Type B pancreatic cell (in vitro differentiated cells): Measurements from ENCODE around the gene TM6SF1. TPM values are rescaled to one million over a fixed set of nuclear protein-coding genes. Genes with fewer than 3 reads are reported as not detected.

Experiments used
- DNase-seq: peaks from one replicate; pipeline ENCODE4 v3.0.0; 2021; ENCODE audit warnings: mixed read lengths; ENCODE audit not compliant: unreplicated experiment; ENCODE audit errors: extremely low spot score
- H3K27ac Mint-ChIP-seq: 2 replicates; pipeline ENCODE4 v1.8.0; 2021; ENCODE audit warnings: mild to moderate bottlenecking, mixed read lengths
- H3K27me3 Mint-ChIP-seq: 2 replicates; pipeline ENCODE4 v1.8.0; 2021; ENCODE audit warnings: mixed read lengths
- H3K36me3 Mint-ChIP-seq: 2 replicates; pipeline ENCODE4 v1.8.0; 2021; ENCODE audit warnings: mixed read lengths
- H3K4me1 Mint-ChIP-seq: one replicate; pipeline ENCODE4 v1.8.0; 2021; ENCODE audit warnings: mixed read lengths; ENCODE audit not compliant: unreplicated experiment
- H3K4me3 Mint-ChIP-seq: 2 replicates; pipeline ENCODE4 v1.8.0; 2021; ENCODE audit warnings: mild to moderate bottlenecking, mixed read lengths
- H3K9me3 Mint-ChIP-seq: 2 replicates; pipeline ENCODE4 v1.8.0; 2021; ENCODE audit warnings: mixed read lengths
- total RNA-seq: library from RNA; stranded (reverse); gene quantifications from 2 replicates; pipeline ENCODE4 v1.2.1, GENCODE V29; 2021; ENCODE audit warnings: low replicate concordance
- TF ChIP-seq, protein P1 (sequence below): fragments of 200-600 bp; sonication (generic); conservative IDR thresholded peaks from 2 replicates; pipeline ENCODE4 v1.5.0; 2021; ENCODE audit warnings: antibody characterized with exemption, mild to moderate bottlenecking

TM6SF1 gene
- total RNA-seq, 1 donor from 2014 or later, result 0.14 TPM

GRCh38 chr15:83107841-83108181 lies 366 bp downstream of the TM6SF1 start:
- TF ChIP-seq, protein P1, sequence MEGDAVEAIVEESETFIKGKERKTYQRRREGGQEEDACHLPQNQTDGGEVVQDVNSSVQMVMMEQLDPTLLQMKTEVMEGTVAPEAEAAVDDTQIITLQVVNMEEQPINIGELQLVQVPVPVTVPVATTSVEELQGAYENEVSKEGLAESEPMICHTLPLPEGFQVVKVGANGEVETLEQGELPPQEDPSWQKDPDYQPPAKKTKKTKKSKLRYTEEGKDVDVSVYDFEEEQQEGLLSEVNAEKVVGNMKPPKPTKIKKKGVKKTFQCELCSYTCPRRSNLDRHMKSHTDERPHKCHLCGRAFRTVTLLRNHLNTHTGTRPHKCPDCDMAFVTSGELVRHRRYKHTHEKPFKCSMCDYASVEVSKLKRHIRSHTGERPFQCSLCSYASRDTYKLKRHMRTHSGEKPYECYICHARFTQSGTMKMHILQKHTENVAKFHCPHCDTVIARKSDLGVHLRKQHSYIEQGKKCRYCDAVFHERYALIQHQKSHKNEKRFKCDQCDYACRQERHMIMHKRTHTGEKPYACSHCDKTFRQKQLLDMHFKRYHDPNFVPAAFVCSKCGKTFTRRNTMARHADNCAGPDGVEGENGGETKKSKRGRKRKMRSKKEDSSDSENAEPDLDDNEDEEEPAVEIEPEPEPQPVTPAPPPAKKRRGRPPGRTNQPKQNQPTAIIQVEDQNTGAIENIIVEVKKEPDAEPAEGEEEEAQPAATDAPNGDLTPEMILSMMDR, result no peak
- Mint-ChIP-seq H3K27me3 (peaks cover 69% of the 10 kb centered on the region), H3K36me3 (peaks cover 6% of the 10 kb centered on the region), H3K27ac (no peak overlapping the region), H3K4me1 (no peaks in the 10 kb centered on the region), H3K4me3 (peak overlapping the region; percentile 72), H3K9me3 (peaks cover 6% of the 10 kb centered on the region)
- no peak for DNase-seq

GRCh38 chr15:83108266-83109219 lies 1.1 kb downstream of the TM6SF1 start:
- Mint-ChIP-seq H3K27me3 (peaks cover 69% of the 10 kb centered on the region), H3K4me1 (no peaks in the 10 kb centered on the region), H3K4me3 (peak overlapping the region; percentile 72), H3K9me3 (peaks cover 6% of the 10 kb centered on the region), H3K36me3 (peaks cover 6% of the 10 kb centered on the region), H3K27ac (no peak overlapping the region)
- TF ChIP-seq, protein P1, result no peak
- no peak for DNase-seq

DNA sequence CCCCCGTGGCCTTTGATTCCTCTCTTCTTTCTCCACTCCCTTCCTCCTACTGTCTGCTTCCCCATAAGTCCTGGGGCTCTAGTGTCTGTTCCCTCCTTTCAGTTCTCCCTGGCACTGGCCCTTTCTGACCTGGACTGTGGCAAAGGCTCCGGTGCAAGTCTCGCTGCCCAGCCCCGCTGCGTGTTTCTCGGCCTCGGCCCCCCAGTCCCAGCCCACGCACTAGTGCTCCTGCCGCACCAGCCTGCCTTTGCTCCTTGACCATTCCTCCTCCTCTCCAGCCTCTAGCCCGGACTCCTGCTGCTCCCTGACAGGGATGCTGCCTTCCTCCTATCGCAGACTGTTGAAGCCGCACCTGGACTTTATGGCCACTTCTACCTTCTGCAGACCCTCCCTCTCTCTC lies 2.1 kb downstream of the TM6SF1 start:
- no peak for DNase-seq
- TF ChIP-seq, protein P1, result no peak
- peaks cover 61% of the 10 kb centered on the region for H3K27me3 Mint-ChIP-seq
- no peaks in the 10 kb centered on the region for H3K4me1 Mint-ChIP-seq
- peak overlapping the region; percentile 53 for H3K4me3 Mint-ChIP-seq
- no peak overlapping the region for H3K27ac Mint-ChIP-seq
- peaks cover 6% of the 10 kb centered on the region for H3K36me3 Mint-ChIP-seq
- peaks cover 6% of the 10 kb centered on the region for H3K9me3 Mint-ChIP-seq

- H3K27me3 Mint-ChIP-seq, result peaks cover 55% of the 10 kb centered on the region
- H3K9me3 Mint-ChIP-seq, result peaks cover 6% of the 10 kb centered on the region
- H3K27ac Mint-ChIP-seq, result no peak overlapping the region
- peaks cover 6% of the 10 kb centered on the region for H3K36me3 Mint-ChIP-seq
- no peaks in the 10 kb centered on the region for H3K4me1 Mint-ChIP-seq
- no peak for DNase-seq
- H3K4me3 Mint-ChIP-seq, result no peak overlapping the region
- TF ChIP-seq, protein P1, result no peak
These were observed 2.9 kb downstream of the TM6SF1 start for GRCh38 chr15:83110381-83110780.

- no peak for DNase-seq
- H3K9me3 Mint-ChIP-seq, result peaks cover 6% of the 10 kb centered on the region
- no peak overlapping the region for H3K27ac Mint-ChIP-seq
- no peaks in the 10 kb centered on the region for H3K4me1 Mint-ChIP-seq
- no peak overlapping the region for H3K4me3 Mint-ChIP-seq
- peaks cover 50% of the 10 kb centered on the region for H3K27me3 Mint-ChIP-seq
- H3K36me3 Mint-ChIP-seq, result peaks cover 6% of the 10 kb centered on the region
- TF ChIP-seq, protein P1, result no peak
These were observed 3.7 kb downstream of the TM6SF1 start for GRCh38 chr15:83111149-83111548.
